ENCODE measurements around the gene GASK1A. TPM values are rescaled to one million over a fixed set of nuclear protein-coding genes. Genes with fewer than 3 reads are reported as not detected.

GASK1A gene
- total RNA-seq, 1 experiment from 2014 or later: 1.9 TPM

DNA sequence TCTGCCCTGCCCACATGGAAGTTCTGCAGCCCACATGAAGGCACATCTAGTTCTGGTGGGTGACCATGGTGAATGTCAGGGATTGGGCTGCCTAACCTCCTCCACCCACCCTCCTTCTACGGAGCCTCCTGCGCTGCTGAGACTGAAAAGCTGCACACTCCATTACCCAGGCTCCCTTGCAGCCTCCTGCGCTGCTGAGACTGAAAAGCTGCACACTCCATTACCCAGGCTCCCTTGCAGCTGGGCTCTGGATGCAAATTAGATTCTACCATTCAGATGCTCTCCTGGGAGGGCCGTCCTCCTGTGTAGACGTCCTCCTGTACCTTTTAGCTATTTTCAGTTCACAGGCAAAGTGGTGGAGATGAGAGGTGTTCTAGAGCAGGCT is 94.7 kb downstream of the GASK1A start:
- H3F3A ChIP-seq (ENCODE audit: low read length, unreplicated experiment): no peaks in the 10 kb centered on the region
- ChIA-PET POLR2A (ENCODE audit: unreplicated experiment) (no interaction called here), CTCF (no interaction called here)
- H3K4me1 ChIP-seq (ENCODE audit: insufficient read depth, low read length): no peaks in the 10 kb centered on the region
- H3K9me2 ChIP-seq (replicated peaks; ENCODE audit: low read length): no peaks in the 10 kb centered on the region
- no peak overlapping the region for H3K9ac ChIP-seq (ENCODE audit: low read length)
- no peaks in the 10 kb centered on the region for H3K9me3 ChIP-seq (ENCODE audit: low read length)
- no peaks in the 10 kb centered on the region for H3K79me2 ChIP-seq (ENCODE audit: low read length)
- intact Hi-C loops (cut with micrococcal nuclease): no loop called here
- no peak overlapping the region for H3K4me3 ChIP-seq (ENCODE audit: low read length)
- H3K27me3 ChIP-seq (ENCODE audit: low read length): no peaks in the 10 kb centered on the region
- no peak overlapping the region for H2AFZ ChIP-seq (ENCODE audit: low read length)
- no peak for DNase-seq
- no peak for TF ChIP-seq EZH2phosphoT487 (IDR thresholded peaks at IDR 0.05; ENCODE audit: borderline replicate concordance, low read length)
- TF ChIP-seq, protein P1, sequence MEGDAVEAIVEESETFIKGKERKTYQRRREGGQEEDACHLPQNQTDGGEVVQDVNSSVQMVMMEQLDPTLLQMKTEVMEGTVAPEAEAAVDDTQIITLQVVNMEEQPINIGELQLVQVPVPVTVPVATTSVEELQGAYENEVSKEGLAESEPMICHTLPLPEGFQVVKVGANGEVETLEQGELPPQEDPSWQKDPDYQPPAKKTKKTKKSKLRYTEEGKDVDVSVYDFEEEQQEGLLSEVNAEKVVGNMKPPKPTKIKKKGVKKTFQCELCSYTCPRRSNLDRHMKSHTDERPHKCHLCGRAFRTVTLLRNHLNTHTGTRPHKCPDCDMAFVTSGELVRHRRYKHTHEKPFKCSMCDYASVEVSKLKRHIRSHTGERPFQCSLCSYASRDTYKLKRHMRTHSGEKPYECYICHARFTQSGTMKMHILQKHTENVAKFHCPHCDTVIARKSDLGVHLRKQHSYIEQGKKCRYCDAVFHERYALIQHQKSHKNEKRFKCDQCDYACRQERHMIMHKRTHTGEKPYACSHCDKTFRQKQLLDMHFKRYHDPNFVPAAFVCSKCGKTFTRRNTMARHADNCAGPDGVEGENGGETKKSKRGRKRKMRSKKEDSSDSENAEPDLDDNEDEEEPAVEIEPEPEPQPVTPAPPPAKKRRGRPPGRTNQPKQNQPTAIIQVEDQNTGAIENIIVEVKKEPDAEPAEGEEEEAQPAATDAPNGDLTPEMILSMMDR (conservative IDR thresholded peaks at IDR 0.05; ENCODE audit: low read depth, low read length): no peak
- no peak for TF ChIP-seq EZH2 (IDR thresholded peaks at IDR 0.05; ENCODE audit: low read length, unreplicated experiment)
- no peak overlapping the region for H3K4me2 ChIP-seq (ENCODE audit: low read length)
- H3K36me3 ChIP-seq (ENCODE audit: low read depth, low read length): 0 out of 2 replicates have a peak, but pooled peaks cover 4% of the 10 kb centered on the region
- no peaks in the 10 kb centered on the region for H4K20me1 ChIP-seq (ENCODE audit: low read length)
- no peak for ATAC-seq
- no peak overlapping the region for H3K27ac ChIP-seq (ENCODE audit: low read length)
- BruUV-seq (replicated peaks): no TSS peak

DNA sequence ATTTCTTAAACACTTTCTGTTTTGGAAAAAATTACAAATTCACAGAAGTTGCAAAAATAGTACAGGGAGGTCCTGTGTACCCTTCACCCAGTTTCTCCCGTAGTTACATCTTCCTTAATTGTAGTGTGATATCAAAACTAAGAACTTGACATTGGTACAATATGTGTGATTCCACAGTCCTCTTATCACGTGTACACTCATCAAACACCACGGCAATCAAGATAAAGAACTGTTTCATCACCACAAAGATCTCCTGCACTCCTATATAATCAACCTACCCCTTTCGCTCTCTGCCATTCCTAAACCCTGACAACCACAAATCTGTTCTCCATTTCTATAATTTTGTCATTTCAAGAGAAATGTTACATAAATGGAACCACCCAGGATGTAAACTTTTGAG is 95.4 kb downstream of the GASK1A start:
- intact Hi-C loops (cut with micrococcal nuclease): no loop called here
- H3K36me3 ChIP-seq (ENCODE audit: low read depth, low read length): peaks cover 6% of the 10 kb centered on the region; the same call in 1 of the 2 replicates
- ATAC-seq: no peak

More for the DNA sequence above, 95.4 kb downstream of the GASK1A start:
- Histone ChIP-seq H3F3A (ENCODE audit: low read length, unreplicated experiment) (no peaks in the 10 kb centered on the region), H3K4me3 (ENCODE audit: low read length) (no peak overlapping the region), H4K20me1 (ENCODE audit: low read length) (no peaks in the 10 kb centered on the region), H3K27me3 (ENCODE audit: low read length) (no peaks in the 10 kb centered on the region), H3K9me2 (replicated peaks; ENCODE audit: low read length) (no peaks in the 10 kb centered on the region), H3K4me2 (ENCODE audit: low read length) (no peak overlapping the region), H3K79me2 (ENCODE audit: low read length) (no peaks in the 10 kb centered on the region), H3K9me3 (ENCODE audit: low read length) (no peaks in the 10 kb centered on the region), H3K27ac (ENCODE audit: low read length) (no peak overlapping the region), H3K4me1 (ENCODE audit: insufficient read depth, low read length) (no peaks in the 10 kb centered on the region), H2AFZ (ENCODE audit: low read length) (no peak overlapping the region), H3K9ac (ENCODE audit: low read length) (no peak overlapping the region)
- ChIA-PET POLR2A (ENCODE audit: unreplicated experiment) (no interaction called here), CTCF (no interaction called here)
- DNase-seq: no peak
- no TSS peak for BruUV-seq (replicated peaks)
- TF ChIP-seq, protein P1 (conservative IDR thresholded peaks at IDR 0.05; ENCODE audit: low read depth, low read length): no peak
- TF ChIP-seq EZH2phosphoT487 (IDR thresholded peaks at IDR 0.05; ENCODE audit: borderline replicate concordance, low read length) (no peak), EZH2 (IDR thresholded peaks at IDR 0.05; ENCODE audit: low read length, unreplicated experiment) (no peak)
